SKM-1 (cell line): ENCODE data around the gene VPS33B.
"Not testable (repeated sequence)": the region's sequence is repeated elsewhere in the genome, so short reads cannot be mapped to it uniquely, and the experiment has no call there.

Experiments
- DNase-seq: peaks from one replicate; lab custom pipeline; 2025; ENCODE audit not compliant: unreplicated experiment; lab: John Stamatoyannopoulos, UW

Gene VPS33B

GRCh38 chr15:91022075-91022831 is at the start of gene VPS33B:
VPS33B (minus strand) TSS chr15:91022594; CDS start chr15:91022249, 345 bp downstream.
- DNase-seq = peak; percentile 78

GRCh38 chr15:91072161-91072560 is 49.8 kb upstream of the VPS33B start:
- no peak for DNase-seq

- DNase-seq = no peak
These were observed 48.5 kb upstream of the VPS33B start for GRCh38 chr15:91070872-91071271.

- DNase-seq = no peak
These were observed 46.6 kb upstream of the VPS33B start for GRCh38 chr15:91068966-91069365.

GRCh38 chr15:91068436-91068835 is 46.0 kb upstream of the VPS33B start:
- no peak for DNase-seq

- DNase-seq = no peak
These were observed 44.6 kb upstream of the VPS33B start for GRCh38 chr15:91067036-91067435.

GRCh38 chr15:91065505-91065904 is 43.1 kb upstream of the VPS33B start:
- DNase-seq = no peak

- no peak for DNase-seq
These were observed 39.6 kb upstream of the VPS33B start for GRCh38 chr15:91061997-91062396.

GRCh38 chr15:91061230-91061629 is 38.8 kb upstream of the VPS33B start:
- no peak for DNase-seq

- peak; percentile 53 for DNase-seq
These were observed 33.3 kb upstream of the VPS33B start for GRCh38 chr15:91055548-91056331.

- DNase-seq = no peak
These were observed 32.4 kb upstream of the VPS33B start for GRCh38 chr15:91054816-91055215.

GRCh38 chr15:91051248-91051647 is 28.9 kb upstream of the VPS33B start:
- DNase-seq = no peak

GRCh38 chr15:91050128-91050455 is 27.7 kb upstream of the VPS33B start:
- no peak for DNase-seq

GRCh38 chr15:91049378-91050127 is 27.2 kb upstream of the VPS33B start:
- peak; percentile 18 for DNase-seq

- peak; percentile 80 for DNase-seq
These were observed 25.3 kb upstream of the VPS33B start for GRCh38 chr15:91047545-91048199.

GRCh38 chr15:91046056-91046455 is 23.7 kb upstream of the VPS33B start:
- not testable (repeated sequence) for DNase-seq

GRCh38 chr15:91045065-91045464 is 22.7 kb upstream of the VPS33B start:
- DNase-seq = no peak

GRCh38 chr15:91043202-91043874 is 20.9 kb upstream of the VPS33B start:
- no peak for DNase-seq

GRCh38 chr15:91040856-91041255 is 18.5 kb upstream of the VPS33B start:
- DNase-seq = no peak

GRCh38 chr15:91039996-91040395 is 17.6 kb upstream of the VPS33B start:
- no peak for DNase-seq
